ENCODE results near the gene TCF19.

- TF ChIP-seq POLR2A (IDR thresholded peaks at IDR 0.05), result no peak
- no peak for TF ChIP-seq CTCF (IDR thresholded peaks at IDR 0.05)
Observed at GRCh38 chr6:31144296-31144969, 14.0 kb upstream of the TCF19 start.
